ENCODE data around the gene SEMA3B. TPM values are rescaled to one million over a fixed set of nuclear protein-coding genes. Genes with fewer than 3 reads are reported as not detected.
A peak's percentile ranks its signal among the peaks of the same experiment; 100 is the strongest.

Gene SEMA3B
- total RNA-seq, 1 experiment from 2014 or later = 6.4 TPM

DNA sequence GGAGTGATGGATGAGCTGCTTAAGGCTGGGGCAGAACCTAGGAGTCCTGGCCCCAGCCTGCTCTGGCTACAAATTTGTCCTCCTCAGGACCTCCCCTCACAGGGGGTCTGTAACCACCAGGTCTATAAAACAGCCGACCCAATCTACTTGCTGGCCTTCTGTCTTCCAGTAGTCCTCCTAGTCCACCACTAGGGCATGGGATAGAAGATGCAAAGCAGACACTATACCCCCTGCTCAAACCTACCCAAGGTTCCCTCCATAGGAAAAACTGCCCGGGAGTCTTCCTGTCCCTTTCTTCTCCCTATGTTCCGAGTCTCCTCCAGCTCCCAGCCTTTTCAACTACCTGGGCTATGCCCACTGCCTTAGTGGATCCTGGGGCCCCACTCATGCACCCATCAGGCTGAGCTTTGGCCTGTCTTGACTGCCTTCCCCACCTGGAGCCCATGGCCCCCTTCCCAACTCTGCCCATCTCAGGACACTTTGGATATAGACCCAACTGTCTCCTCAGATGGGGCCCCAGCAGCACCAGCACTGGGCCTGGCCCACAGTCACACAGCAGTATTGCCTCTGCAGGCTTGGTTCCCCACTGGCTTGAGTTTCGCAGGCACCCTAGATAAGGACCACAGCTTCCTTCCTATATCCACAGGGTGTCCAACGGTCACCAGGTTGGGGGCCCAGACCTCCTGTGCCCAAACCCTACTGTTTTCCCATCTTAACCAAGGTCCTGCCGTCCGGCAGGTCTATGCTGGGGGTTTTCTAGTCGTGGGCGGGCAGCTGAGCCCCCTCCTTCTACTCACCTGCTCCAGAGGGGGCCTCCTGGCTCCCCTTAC, 29.2 kb downstream of the SEMA3B start:
- H3K36me3 Mint-ChIP-seq (ENCODE audit: insufficient read depth in 1 of 3, low read depth in 3 of 3) = peaks cover 0 to 8% (median 1%) of the 10 kb centered on the region in 3 experiments; a peak in 1 of 7 replicates
- H2BK20ac ChIP-seq (ENCODE audit: low read depth, low read length, poor library complexity, severe bottlenecking) = no peak overlapping the region
- no peak overlapping the region for H3K14ac ChIP-seq (ENCODE audit: insufficient read depth, low read length)
- H3K4me3 Mint-ChIP-seq = peak overlapping the region; percentile 87 to 99; a peak in 4 of 5 replicates
- no peaks in the 10 kb centered on the region; a peak in 1 of 5 replicates for H3K9me3 Mint-ChIP-seq
- H3K27ac ChIP-seq (ENCODE audit: insufficient read length, low read depth, low read length) = no peak overlapping the region
- no peak overlapping the region for H3K18ac ChIP-seq (ENCODE audit: insufficient read length, low read depth, low read length)
- no peaks in the 10 kb centered on the region for H3K4me1 ChIP-seq (ENCODE audit: insufficient read depth, low read length)
- peaks cover 20 to 24% of the 10 kb centered on the region in 2 experiments for H3K4me1 Mint-ChIP-seq
- H4K8ac ChIP-seq (replicated peaks; ENCODE audit: insufficient read length, low read depth, low read length) = no peak overlapping the region
- no peak overlapping the region for H3K9ac ChIP-seq (ENCODE audit: extremely low read depth, insufficient read length, low read length)
- peak overlapping the region; percentile 55 for H3K4me2 ChIP-seq (ENCODE audit: insufficient read depth, insufficient read length, low read length)
- no peak overlapping the region for H3K23ac ChIP-seq (ENCODE audit: insufficient read length, low read depth, low read length)
- H3K56ac ChIP-seq (ENCODE audit: insufficient read length, low read depth, low read length) = no peak overlapping the region
- H3K79me1 ChIP-seq (ENCODE audit: insufficient read depth, low read depth, low read length, poor library complexity, severe bottlenecking) = no peaks in the 10 kb centered on the region
- H2AFZ ChIP-seq (ENCODE audit: low read length) = no peak overlapping the region
- no peak overlapping the region for H3T11ph ChIP-seq (ENCODE audit: low read length)
- no peak overlapping the region for H2BK5ac ChIP-seq (ENCODE audit: insufficient read length, low read length)
- H2BK120ac ChIP-seq (ENCODE audit: low read depth, low read length, poor library complexity, severe bottlenecking) = no peak overlapping the region
- H3K9me3 ChIP-seq (ENCODE audit: control insufficient read depth, low read depth, low read length) = no peaks in the 10 kb centered on the region
- H3K79me2 ChIP-seq (ENCODE audit: insufficient read depth, low read length) = no peaks in the 10 kb centered on the region
- no peak overlapping the region for H3K4ac ChIP-seq (ENCODE audit: low read depth, low read length)
- DNase-seq = no peak
- peak; percentile 25; the same call in 1 of the 3 replicates for TF ChIP-seq CTCF (conservative IDR thresholded peaks at IDR 0.05)
- no peak overlapping the region for H4K5ac ChIP-seq (ENCODE audit: insufficient read length, low read depth, low read length)
- H2AK5ac ChIP-seq (ENCODE audit: insufficient read length, low read length) = no peak overlapping the region
- H3K27me3 ChIP-seq (ENCODE audit: insufficient read depth, low read length) = no peaks in the 10 kb centered on the region
- 0 out of 7 replicates have a peak overlapping the region, but pooled peaks of 1 of the 3 experiments have one; percentile 40 for H3K27ac Mint-ChIP-seq
- H3K23me2 ChIP-seq (ENCODE audit: insufficient read length, low read depth, low read length, poor library complexity, severe bottlenecking) = peaks cover 6% of the 10 kb centered on the region
- no peak overlapping the region for H2BK12ac ChIP-seq (ENCODE audit: insufficient read length, low read depth, low read length)
- no peak overlapping the region for H2BK15ac ChIP-seq (ENCODE audit: low read depth, low read length)
- WGBS (ENCODE audit: extremely low coverage, insufficient read length, low lambda C conversion rate) = no CpG with 5 or more reads among the region's 9 CpGs
- H3K27me3 Mint-ChIP-seq (ENCODE audit: low read depth) = no peaks in the 10 kb centered on the region
- H4K91ac ChIP-seq (ENCODE audit: insufficient read length, low read depth, low read length) = no peak overlapping the region
- no peaks in the 10 kb centered on the region for H4K20me1 ChIP-seq (ENCODE audit: control insufficient read depth, insufficient read depth, insufficient read length)
